HPDE6-E6E7 (cell line): ENCODE measurements around the gene TRMT112.
"Not testable (repeated sequence)": the region's sequence is repeated elsewhere in the genome, so short reads cannot be mapped to it uniquely, and the experiment has no call there.

ENCODE experiments used
- DNase-seq: peaks from one replicate; pipeline ENCODE4 v3.0.0; 2011; ENCODE audit warnings: missing footprints; ENCODE audit errors: extremely low spot score

Gene TRMT112

GRCh38 chr11:64312947-64313346 is 4.4 kb downstream of the TRMT112 start:
- no peak for DNase-seq

- DNase-seq: not testable (repeated sequence)
These were observed 9.6 kb downstream of the TRMT112 start for GRCh38 chr11:64307795-64308194.

GRCh38 chr11:64306876-64307622 is 10.3 kb downstream of the TRMT112 start:
- DNase-seq: no peak

- no peak for DNase-seq
These were observed 10.8 kb downstream of the TRMT112 start for GRCh38 chr11:64306563-64306875.

- DNase-seq: no peak
These were observed 11.4 kb downstream of the TRMT112 start for GRCh38 chr11:64305691-64306562.

- peak; percentile 92 for DNase-seq
These were observed 12.2 kb downstream of the TRMT112 start, which contains the start of gene ESRRA for GRCh38 chr11:64305075-64305690. TSS of gene ESRRA (plus strand) at chr11:64305524. CDS start at chr11:64307180, 1,656 bp downstream.

GRCh38 chr11:64304316-64305072 is 12.9 kb downstream of the TRMT112 start:
- no peak for DNase-seq

GRCh38 chr11:64304032-64304315 is 13.4 kb downstream of the TRMT112 start:
- DNase-seq: no peak

- no peak for DNase-seq
These were observed 14.0 kb downstream of the TRMT112 start for GRCh38 chr11:64303109-64304031.

GRCh38 chr11:64299847-64300648 is 17.3 kb downstream of the TRMT112 start, which contains the start of gene CATSPERZ:
TSS of gene CATSPERZ (plus strand) at chr11:64300358. CDS start at chr11:64300411, 53 bp downstream.
- DNase-seq: no peak

GRCh38 chr11:64298966-64299846 is 18.2 kb downstream of the TRMT112 start:
- no peak for DNase-seq

GRCh38 chr11:64297699-64298358 is 19.5 kb downstream of the TRMT112 start:
- no peak for DNase-seq

- DNase-seq: no peak
These were observed 20.3 kb downstream of the TRMT112 start for GRCh38 chr11:64296830-64297698.

GRCh38 chr11:64296236-64296635 is 21.1 kb downstream of the TRMT112 start:
- DNase-seq: no peak

GRCh38 chr11:64295760-64296159 is 21.6 kb downstream of the TRMT112 start:
- no peak for DNase-seq

- DNase-seq: no peak
These were observed 22.6 kb downstream of the TRMT112 start for GRCh38 chr11:64294774-64295173.
